HepG2 (cell line): ENCODE data around the gene SEC11A.

ENCODE experiments used
- EP300 ChIP-seq, 3 experiments: sonication (generic) in 1 of 3; formaldehyde crosslinking in 1 of 3; IDR thresholded peaks; 2 replicates each; pipeline versions ENCODE4 v1.5.1 to v1.6.1; 2011 to 2020; ENCODE audit warnings: low read depth in 2 of 3, low read length in 2 of 3, borderline replicate concordance in 1 of 3, improper control_type of control experiment in 1 of 3, mild to moderate bottlenecking in 1 of 3, missing genetic modification reagents in 1 of 3, moderate library complexity in 1 of 3
- GABPB1 ChIP-seq: IDR thresholded peaks from 2 replicates; pipeline ENCODE4 v1.6.1; 2016; ENCODE audit warnings: mild to moderate bottlenecking, missing genetic modification reagents, moderate library complexity, missing compliant biosample characterization
- NR3C1 ChIP-seq: sonication (generic); formaldehyde crosslinking; IDR thresholded peaks from 2 replicates; pipeline ENCODE4 v1.4.0; 2020; ENCODE audit warnings: missing genetic modification reagents
- TF ChIP-seq, protein P1 (sequence below): IDR thresholded peaks from 2 replicates; pipeline ENCODE4 v1.6.1; 2016
- TF ChIP-seq, protein P2 (sequence below): sonication (generic); formaldehyde crosslinking; IDR thresholded peaks from 2 replicates; pipeline ENCODE4 v1.5.0; 2020; ENCODE audit warnings: mild to moderate bottlenecking, missing genetic modification reagents, moderate library complexity
- TF ChIP-seq, protein P3 (sequence below): IDR thresholded peaks from 2 replicates; pipeline ENCODE4 v1.6.1; 2012; ENCODE audit warnings: inconsistent platforms

DNA sequence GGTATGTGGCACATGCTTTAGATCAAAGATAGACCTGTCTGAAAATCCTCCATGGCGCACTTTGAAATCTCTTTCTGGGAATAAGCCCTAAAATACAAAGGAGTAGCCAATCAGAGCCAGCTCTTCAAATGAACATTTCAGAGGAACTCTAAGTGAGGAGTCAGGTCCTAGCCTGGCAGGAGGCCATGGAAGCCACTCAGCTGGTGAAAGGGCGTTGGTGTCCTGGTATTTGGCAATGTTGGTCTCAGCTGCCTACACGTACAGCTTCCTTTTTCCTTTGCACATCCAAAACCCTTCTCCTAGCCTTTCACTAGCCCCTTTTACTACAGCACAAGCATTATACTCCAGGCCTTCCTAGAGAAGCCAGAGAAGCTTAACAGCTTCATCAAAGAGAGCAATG, 67.4 kb downstream of the SEC11A start:
- TF ChIP-seq, protein P1, sequence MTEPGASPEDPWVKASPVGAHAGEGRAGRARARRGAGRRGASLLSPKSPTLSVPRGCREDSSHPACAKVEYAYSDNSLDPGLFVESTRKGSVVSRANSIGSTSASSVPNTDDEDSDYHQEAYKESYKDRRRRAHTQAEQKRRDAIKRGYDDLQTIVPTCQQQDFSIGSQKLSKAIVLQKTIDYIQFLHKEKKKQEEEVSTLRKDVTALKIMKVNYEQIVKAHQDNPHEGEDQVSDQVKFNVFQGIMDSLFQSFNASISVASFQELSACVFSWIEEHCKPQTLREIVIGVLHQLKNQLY (CRISPR knock-in tag): no peak
- TF ChIP-seq, protein P2, sequence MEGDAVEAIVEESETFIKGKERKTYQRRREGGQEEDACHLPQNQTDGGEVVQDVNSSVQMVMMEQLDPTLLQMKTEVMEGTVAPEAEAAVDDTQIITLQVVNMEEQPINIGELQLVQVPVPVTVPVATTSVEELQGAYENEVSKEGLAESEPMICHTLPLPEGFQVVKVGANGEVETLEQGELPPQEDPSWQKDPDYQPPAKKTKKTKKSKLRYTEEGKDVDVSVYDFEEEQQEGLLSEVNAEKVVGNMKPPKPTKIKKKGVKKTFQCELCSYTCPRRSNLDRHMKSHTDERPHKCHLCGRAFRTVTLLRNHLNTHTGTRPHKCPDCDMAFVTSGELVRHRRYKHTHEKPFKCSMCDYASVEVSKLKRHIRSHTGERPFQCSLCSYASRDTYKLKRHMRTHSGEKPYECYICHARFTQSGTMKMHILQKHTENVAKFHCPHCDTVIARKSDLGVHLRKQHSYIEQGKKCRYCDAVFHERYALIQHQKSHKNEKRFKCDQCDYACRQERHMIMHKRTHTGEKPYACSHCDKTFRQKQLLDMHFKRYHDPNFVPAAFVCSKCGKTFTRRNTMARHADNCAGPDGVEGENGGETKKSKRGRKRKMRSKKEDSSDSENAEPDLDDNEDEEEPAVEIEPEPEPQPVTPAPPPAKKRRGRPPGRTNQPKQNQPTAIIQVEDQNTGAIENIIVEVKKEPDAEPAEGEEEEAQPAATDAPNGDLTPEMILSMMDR (CRISPR knock-in tag): no peak
- TF ChIP-seq EP300 (IDR thresholded peaks at IDR 0.05; ENCODE audit: low read depth in 2 of 2, low read length in 2 of 2) (no peak), EP300 (CRISPR knock-in tag; IDR thresholded peaks at IDR 0.05; ENCODE audit: borderline replicate concordance) (no peak), GABPB1 (CRISPR knock-in tag) (no peak), NR3C1 (CRISPR knock-in tag) (no peak)
- TF ChIP-seq, protein P3, sequence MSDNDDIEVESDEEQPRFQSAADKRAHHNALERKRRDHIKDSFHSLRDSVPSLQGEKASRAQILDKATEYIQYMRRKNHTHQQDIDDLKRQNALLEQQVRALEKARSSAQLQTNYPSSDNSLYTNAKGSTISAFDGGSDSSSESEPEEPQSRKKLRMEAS: no peak
